ENCODE results near the gene C1orf185.
"Not testable (repeated sequence)": the region's sequence is repeated elsewhere in the genome, so short reads cannot be mapped to it uniquely, and the experiment has no call there.

DNA sequence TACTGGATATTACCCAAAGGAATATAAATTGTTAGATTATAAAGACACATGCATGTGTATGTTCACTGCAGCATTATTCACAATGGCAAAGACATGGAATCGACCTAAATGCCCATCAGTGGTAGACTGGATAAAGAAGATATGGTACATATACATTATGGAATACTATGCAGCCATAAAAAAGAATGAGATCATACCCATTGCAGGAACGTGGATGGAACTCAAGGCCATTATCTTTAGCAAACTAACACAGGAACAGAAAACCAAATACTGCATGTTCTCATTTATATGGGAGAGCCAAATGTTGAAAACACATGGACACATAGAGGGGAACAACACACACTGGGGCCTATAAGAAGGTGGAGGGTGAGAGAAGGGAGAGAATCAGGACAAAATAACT is 35.7 kb downstream of the C1orf185 start:
- TF ChIP-seq, protein P1, sequence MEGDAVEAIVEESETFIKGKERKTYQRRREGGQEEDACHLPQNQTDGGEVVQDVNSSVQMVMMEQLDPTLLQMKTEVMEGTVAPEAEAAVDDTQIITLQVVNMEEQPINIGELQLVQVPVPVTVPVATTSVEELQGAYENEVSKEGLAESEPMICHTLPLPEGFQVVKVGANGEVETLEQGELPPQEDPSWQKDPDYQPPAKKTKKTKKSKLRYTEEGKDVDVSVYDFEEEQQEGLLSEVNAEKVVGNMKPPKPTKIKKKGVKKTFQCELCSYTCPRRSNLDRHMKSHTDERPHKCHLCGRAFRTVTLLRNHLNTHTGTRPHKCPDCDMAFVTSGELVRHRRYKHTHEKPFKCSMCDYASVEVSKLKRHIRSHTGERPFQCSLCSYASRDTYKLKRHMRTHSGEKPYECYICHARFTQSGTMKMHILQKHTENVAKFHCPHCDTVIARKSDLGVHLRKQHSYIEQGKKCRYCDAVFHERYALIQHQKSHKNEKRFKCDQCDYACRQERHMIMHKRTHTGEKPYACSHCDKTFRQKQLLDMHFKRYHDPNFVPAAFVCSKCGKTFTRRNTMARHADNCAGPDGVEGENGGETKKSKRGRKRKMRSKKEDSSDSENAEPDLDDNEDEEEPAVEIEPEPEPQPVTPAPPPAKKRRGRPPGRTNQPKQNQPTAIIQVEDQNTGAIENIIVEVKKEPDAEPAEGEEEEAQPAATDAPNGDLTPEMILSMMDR (conservative IDR thresholded peaks at IDR 0.05; ENCODE audit: low read length), result not testable (repeated sequence)
- not testable (repeated sequence) for TF ChIP-seq EZH2phosphoT487 (IDR thresholded peaks at IDR 0.05; ENCODE audit: borderline replicate concordance)
